GM18508 (cell line): ENCODE data around the gene SGCA.

Experiments
- ATAC-seq: cut with Tn5 transposase; IDR thresholded peaks from one replicate; pipeline ENCODE4 v1.9.1; 2021; ENCODE audit warnings: moderate number of reproducible peaks; ENCODE audit not compliant: insufficient read depth, unreplicated experiment

SGCA gene

GRCh38 chr17:50219342-50219741 lies 53.5 kb downstream of the SGCA start:
- no peak for ATAC-seq

DNA sequence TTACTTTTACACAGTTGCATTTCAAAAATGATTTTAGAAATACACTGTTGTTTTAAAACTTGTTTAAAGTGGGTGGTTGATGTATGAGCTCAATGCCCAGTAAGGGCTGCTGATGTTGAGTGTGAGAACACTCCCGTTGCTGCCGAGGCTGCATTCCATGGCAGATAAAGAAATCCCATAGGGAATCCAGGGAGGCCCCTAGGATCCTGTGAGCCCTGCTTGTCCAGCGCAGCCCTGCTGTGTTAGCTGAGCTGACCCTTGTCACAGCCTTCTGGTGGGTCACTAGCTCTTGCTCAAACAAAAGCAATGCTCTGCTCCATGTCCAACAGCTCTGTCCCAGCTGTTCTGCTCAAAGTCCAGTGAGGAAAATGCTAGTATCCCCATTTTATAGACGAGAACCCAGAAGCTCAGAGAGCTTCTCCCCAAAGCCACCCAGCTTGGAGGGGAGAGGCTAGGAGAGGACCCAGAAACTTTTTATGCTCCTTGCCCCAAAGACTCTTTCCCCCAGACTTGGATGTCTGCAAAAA lies 54.2 kb downstream of the SGCA start:
- ATAC-seq: no peak

- ATAC-seq: no peak
These were observed 55.0 kb downstream of the SGCA start for GRCh38 chr17:50220811-50221210.

GRCh38 chr17:50221266-50221863 lies 55.6 kb downstream of the SGCA start:
- ATAC-seq: no peak

DNA sequence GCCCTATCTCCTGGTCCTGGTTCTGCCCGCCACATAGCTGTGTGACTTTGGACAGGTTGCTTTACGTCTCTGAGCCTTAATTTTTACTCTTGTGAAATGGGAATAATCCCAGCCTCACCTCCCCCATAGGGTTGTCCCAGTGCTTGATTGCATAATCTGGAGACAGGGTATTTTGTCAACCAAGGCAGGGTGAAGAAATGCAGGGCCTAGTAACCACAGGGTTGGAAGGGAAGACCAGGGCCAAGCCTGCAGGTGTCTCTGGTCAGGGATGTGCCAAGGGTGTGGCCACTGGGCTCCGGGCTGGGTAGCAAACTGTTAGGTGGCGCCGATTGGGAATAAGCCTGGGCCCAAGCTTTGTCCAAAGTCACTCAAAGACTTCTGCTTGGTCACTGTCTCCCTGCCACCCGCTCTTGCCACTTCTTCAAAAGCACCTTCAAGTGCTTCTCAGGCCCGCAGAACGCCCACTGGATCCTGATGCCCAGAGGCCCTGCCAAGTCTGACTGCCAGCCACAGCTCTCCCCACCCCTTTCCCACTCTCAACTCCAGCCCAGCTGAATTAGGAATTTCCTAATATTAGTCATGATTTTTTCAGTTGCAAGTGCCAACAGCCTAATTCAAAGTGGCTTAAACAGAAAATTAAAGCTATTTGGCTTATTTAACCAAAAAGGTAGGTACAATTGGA lies 56.2 kb downstream of the SGCA start:
- no peak for ATAC-seq

GRCh38 chr17:50222922-50223321 lies 57.1 kb downstream of the SGCA start:
- ATAC-seq: no peak
